C4-2B (cell line): ENCODE data around the gene OR2V1.

ENCODE experiments used
- H3K27ac ChIP-seq: fragments of 450-650 bp; 2 replicates; pipeline ENCODE4 v1.5.1; 2017
- CTCF ChIP-seq: fragments of 450-650 bp; conservative IDR thresholded peaks from 2 replicates; pipeline ENCODE4 v1.5.1; 2017; ENCODE audit warnings: mild to moderate bottlenecking
- ZFX ChIP-seq: fragments of 450-650 bp; IDR thresholded peaks from 2 replicates; pipeline ENCODE4 v1.6.1; 2017

The OR2V1 gene

GRCh38 chr5:181142054-181142453 is 11.1 kb upstream of the OR2V1 start:
- TF ChIP-seq CTCF (no peak), ZFX (no peak)

GRCh38 chr5:181140766-181141165 is 9.8 kb upstream of the OR2V1 start:
- TF ChIP-seq ZFX (no peak), CTCF (no peak)
- H3K27ac ChIP-seq = no peak overlapping the region

More at GRCh38 chr5:181142054-181142453, 11.1 kb upstream of the OR2V1 start:
- H3K27ac ChIP-seq = no peak overlapping the region

GRCh38 chr5:181138258-181138657 is 7.3 kb upstream of the OR2V1 start:
- no peak overlapping the region for H3K27ac ChIP-seq
- TF ChIP-seq CTCF (no peak; the same call in 1 of the 2 replicates), ZFX (no peak)

- no peak for TF ChIP-seq ZFX
- no peak for TF ChIP-seq CTCF
- no peak overlapping the region for H3K27ac ChIP-seq
These were observed 5.5 kb upstream of the OR2V1 start for GRCh38 chr5:181136361-181136955.

- H3K27ac ChIP-seq = no peak overlapping the region
These were observed 3.3 kb upstream of the OR2V1 start for GRCh38 chr5:181134259-181134658.

GRCh38 chr5:181133610-181134231 is 2.8 kb upstream of the OR2V1 start:
- no peak for TF ChIP-seq ZFX
- TF ChIP-seq CTCF = no peak
- no peak overlapping the region for H3K27ac ChIP-seq

More at GRCh38 chr5:181134259-181134658, 3.3 kb upstream of the OR2V1 start:
- no peak for TF ChIP-seq ZFX
- no peak for TF ChIP-seq CTCF

- H3K27ac ChIP-seq = no peak overlapping the region
These were observed 2.1 kb upstream of the OR2V1 start for GRCh38 chr5:181133083-181133482.

More at GRCh38 chr5:181133083-181133482, 2.1 kb upstream of the OR2V1 start:
- TF ChIP-seq CTCF (no peak), ZFX (no peak)
